GM21825 (cell line): ENCODE data around the gene AACS.
"Not testable (repeated sequence)": the region's sequence is repeated elsewhere in the genome, so short reads cannot be mapped to it uniquely, and the experiment has no call there.

ENCODE experiments used
- ATAC-seq: cut with Tn5 transposase; IDR thresholded peaks from one replicate; pipeline ENCODE4 v1.9.1; 2021; ENCODE audit warnings: mild to moderate bottlenecking, moderate library complexity; ENCODE audit not compliant: unreplicated experiment

The AACS gene

GRCh38 chr12:125120566-125120965 is 55.3 kb downstream of the AACS start:
- no peak for ATAC-seq

DNA sequence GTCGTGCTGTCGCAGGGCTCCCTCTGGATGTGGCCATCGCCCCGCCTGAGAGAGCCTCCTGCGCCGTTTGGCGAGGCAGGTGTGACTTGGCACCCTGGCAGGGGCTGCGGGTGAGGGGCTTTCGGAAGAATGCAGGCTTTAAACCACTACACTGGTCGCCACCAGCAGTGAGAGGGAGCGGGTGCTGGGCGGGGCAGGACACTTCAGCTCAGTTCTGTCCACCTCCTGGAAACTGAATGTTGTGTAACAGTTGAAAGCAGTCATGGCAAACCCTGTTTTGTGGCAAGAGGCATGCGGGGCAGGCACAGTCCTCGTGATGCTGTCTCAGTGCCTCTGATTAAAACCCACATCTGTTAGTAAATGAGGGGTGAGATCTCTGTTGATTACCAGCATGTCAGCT is 55.9 kb downstream of the AACS start:
- no peak for ATAC-seq

GRCh38 chr12:125122668-125123067 is 57.4 kb downstream of the AACS start:
- no peak for ATAC-seq

DNA sequence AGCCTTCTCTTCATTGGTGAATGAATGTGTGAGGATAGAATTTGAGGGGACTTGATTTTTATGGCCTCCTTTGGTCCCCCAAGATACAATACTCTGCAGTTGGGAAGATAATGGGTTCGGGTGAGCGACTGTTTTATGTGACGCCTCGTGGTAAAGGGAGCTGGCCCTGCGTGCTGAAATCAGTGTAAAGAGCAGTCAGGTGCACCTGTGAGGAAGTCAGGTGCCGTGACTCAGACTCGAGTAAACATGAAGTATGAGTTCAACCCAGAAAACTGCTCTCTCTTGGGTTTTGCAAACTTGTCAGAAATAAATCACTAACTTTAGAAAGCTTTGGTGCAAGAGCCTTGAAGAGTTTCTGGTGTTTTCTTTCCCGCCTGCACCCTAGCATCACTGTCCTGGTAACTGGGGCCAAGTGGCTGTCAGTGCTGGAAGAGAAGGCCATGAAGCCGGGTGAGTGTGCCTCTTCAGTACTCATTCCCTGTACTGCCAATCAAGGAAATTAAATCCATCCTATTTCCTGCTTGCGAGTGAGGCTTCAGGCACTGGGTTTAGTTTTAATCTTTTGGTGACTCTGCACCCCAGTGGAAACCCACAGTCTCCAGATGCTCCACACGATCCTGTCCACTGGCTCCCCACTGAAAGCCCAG is 59.2 kb downstream of the AACS start:
- ATAC-seq, result no peak

GRCh38 chr12:125125271-125125670 is 60.0 kb downstream of the AACS start:
- no peak for ATAC-seq

- no peak for ATAC-seq
These were observed 63.4 kb downstream of the AACS start for GRCh38 chr12:125128439-125129178.

DNA sequence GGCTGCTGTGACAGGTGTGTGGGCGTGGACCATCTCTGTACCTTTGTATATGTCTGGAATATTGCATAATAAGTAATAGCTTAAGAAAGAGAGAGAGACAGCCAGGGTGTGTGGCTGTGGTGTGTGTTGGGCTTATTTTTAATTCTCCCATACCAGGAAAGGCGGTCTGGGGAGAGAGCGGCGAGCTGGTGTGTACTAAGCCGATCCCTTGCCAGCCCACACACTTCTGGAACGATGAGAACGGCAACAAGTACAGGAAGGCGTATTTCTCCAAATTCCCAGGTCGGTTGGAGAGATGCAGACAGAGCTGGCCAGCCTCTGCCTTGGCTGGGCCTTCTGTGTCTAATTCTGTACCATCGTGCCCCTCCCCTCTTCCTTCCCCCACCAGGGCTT is 63.9 kb downstream of the AACS start:
- ATAC-seq, result no peak

GRCh38 chr12:125129591-125130255 is 64.5 kb downstream of the AACS start:
- no peak for ATAC-seq

GRCh38 chr12:125131958-125132357 is 66.7 kb downstream of the AACS start:
- no peak for ATAC-seq

GRCh38 chr12:125132698-125133400 is 67.6 kb downstream of the AACS start:
- ATAC-seq, result no peak

DNA sequence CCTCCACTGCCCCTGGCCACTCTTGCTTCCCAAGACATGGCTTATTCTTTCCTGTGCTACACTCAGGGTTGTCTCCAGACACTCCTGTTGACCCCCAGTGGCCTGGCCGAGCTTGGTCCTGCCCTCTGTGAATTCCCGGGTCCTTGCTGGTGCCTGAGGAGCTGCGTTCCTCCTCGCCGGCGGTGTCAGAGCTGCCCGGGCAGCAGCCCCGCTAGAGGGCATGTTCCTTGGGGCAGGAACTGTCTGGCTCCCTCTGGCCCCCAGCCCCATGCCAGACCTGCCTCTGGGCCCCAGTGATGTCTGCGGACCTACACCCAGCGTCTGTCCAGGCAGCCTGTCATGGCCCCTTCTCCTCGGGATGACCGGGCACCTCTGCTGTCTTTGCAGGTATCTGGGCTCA is 68.4 kb downstream of the AACS start:
- no peak for ATAC-seq

GRCh38 chr12:125134576-125134975 is 69.3 kb downstream of the AACS start:
- ATAC-seq, result no peak

GRCh38 chr12:125135906-125136305 is 70.7 kb downstream of the AACS start:
- no peak for ATAC-seq

- ATAC-seq, result no peak
These were observed 71.5 kb downstream of the AACS start for GRCh38 chr12:125136702-125137101.

GRCh38 chr12:125137766-125138344 is 72.6 kb downstream of the AACS start:
- ATAC-seq, result no peak

GRCh38 chr12:125140279-125141209 is 75.3 kb downstream of the AACS start:
- ATAC-seq, result no peak

DNA sequence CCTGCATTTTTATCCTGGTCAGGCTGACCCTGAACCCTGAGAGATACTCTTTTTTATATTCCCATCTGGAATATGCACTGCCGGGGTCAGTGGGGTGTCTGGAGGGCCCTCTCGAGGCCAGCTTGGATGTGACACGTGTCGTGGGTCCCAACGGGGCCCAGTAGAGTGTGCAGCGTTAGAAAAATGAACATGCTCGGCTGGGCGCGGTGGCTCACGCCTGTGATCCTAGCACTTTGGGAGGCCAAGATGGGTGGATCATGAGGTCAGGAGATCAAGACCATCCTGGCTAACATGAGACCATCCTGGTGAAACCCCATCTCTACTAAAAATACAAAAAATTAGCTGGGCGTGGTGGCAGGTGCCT is 76.0 kb downstream of the AACS start:
- ATAC-seq, result not testable (repeated sequence)

- no peak for ATAC-seq
These were observed 77.4 kb downstream of the AACS start for GRCh38 chr12:125142601-125143000.

- no peak for ATAC-seq
These were observed 78.3 kb downstream of the AACS start for GRCh38 chr12:125143491-125143890.

DNA sequence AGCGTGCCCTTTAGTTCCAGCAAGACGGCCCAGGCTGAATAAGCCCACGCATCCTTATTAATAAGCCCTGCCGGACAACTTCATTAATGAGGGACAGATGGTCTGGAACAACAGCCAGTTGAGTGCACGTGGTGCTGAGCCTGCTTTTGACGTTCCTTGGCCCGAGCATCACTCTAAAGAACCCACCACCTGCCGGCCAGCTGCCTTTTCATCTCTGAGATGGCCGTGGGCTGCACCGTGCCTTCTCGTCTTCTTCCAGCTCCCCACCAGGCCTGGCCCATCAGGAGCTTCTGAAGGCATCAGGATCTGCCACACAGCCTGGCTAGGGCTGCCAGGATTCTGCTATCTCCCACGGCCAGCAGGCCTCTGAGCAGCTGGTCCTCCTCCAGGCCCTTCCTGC is 80.0 kb downstream of the AACS start:
- no peak for ATAC-seq
